GM21367 (cell line): ENCODE results near the gene TEX38.
"Not testable (repeated sequence)": the region's sequence is repeated elsewhere in the genome, so short reads cannot be mapped to it uniquely, and the experiment has no call there.

Experiments
- ATAC-seq: cut with Tn5 transposase; IDR thresholded peaks from one replicate; pipeline ENCODE4 v1.9.1; 2021; ENCODE audit not compliant: unreplicated experiment

The TEX38 gene

DNA sequence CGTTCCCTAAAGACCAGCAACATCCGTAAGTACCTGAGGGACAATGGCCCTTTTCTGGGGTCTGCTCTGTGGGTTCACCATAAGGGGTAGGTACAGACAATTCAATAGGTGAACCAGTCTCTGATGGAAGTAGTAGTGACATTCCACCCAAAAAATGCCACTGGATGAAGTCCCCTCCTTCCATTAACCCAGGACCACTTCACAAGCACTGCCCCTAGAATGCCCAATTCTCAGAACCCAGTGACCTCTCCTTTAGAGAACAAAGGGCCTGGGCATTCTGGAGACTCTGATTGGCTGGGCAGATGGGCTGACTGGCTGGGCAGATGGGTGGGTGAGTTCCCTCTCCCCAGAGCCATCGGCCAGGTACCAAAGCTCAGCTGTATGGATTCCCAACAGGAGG, at the start of gene TEX38:
TEX38 (plus strand) TSS at position 301 of the 400 bp plus-strand sequence; CDS start at position 382, 81 bp downstream.
- ATAC-seq = no peak

DNA sequence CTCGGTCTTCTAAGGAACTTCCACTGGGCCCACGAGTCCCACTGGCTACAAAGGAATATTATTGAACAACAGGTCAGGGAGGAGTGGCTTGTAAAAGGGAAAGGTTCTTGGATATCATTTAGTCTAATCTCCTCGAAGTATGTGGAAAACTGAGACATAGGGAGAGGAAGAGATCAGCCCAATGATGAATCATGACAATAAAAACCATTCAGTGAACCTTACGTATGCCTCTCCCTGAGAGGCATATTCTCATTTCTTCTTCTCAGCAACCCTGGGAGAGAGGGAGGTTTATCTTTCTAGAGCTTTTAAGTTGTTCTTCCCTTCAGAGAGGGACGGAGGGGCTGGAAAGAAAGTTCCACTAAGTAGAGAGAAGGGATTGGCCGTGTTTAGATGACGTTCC, 49.7 kb upstream of the TEX38 start:
- ATAC-seq = no peak

DNA sequence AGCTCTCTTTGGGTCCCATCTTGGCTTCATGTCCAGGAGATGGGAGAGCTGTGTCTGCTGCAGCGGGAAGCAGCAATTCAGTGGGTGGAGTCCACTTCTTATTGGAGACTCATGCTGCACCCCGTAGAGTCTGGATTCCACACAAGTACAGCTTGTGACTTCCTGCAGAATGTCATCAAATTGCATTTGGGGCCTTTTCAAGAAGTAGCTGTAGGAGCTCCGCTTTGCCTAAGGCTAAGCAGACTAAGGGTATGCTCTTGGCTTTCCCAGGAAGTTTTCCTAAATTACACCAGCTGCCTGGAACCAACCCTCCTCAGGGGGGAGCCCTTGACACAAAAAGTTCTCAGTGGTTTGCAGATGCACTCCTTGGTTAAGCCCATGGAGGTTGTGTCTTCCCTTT, 49.3 kb upstream of the TEX38 start:
- ATAC-seq = no peak

DNA sequence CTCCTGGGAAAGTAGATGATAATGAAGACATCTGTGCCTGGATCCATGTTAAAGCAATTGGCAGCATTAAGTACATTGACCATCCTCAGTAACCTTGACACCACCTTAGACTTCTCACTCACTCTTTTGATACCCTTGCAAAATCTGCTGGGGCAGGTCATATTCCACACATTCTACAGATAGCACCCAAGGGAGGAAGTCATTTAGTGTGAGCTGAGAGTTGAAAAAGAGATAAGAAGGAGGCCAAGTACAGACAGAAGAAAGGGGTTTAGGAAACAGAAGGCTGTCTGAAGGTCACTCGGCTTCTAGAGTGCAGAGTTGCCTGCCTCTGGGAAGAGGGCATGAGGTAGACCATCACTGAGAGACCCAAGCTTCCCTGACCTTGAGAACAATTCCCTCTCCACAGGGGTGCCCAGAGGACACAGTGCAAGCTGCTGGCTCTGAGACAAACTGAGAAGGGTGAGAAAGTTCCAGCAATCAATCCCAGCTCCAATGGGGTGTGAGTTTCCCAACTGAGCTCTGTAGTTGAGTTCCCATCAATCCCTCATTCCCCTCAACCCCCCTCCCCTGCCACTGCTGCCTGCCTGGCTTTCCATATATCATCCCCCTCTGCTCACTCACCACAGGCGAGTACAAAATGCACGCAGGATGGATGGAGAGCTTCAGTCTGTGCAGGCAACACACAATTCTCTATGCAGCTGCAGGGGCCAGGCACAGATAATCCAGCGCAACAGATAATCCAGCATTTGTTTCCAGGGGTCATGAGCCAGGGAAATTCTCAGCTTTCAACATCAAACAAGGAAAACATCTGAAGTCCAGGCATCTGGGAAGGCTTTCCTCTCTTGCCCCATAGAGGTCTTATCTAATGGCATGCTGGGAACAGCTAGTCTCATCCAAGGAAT, 47.7 kb upstream of the TEX38 start:
- no peak for ATAC-seq

DNA sequence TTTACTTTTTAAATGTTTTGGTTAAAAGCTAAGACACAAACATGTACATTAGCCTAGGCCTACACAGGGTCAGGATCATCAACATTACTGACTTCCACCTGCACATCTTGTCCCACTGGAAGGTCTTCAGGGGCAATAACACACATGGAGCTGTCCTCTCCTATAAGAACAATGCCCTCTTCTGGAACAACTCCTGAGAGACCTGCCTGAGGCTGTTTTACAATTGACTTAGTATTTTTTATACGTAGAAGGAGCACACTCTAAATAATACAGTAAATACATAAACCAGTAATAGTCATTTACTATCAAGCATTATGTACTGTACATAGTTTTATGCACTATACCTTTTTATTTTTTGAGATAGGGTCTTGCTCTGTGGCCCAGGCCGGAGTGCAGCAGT, 40.9 kb upstream of the TEX38 start:
- no peak for ATAC-seq

DNA sequence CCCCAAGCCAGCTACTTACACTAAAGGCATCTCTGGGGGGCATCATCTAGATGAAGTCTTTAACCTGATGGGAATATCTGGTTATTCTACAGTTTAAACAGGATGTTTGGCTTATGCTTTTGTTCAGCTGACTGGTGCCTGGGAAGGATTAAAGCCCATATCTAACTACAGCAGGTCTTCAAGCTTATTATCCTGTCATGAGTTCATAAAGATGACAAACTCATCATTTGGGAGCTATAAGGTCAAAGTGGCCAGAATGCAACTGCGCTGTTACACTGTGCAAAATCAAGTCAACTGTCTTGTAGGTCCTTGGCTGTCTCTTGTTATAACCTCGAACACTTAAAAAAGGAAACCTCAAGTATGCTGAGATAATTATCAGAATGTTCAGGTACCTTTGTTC, 36.4 kb upstream of the TEX38 start:
- ATAC-seq = no peak

DNA sequence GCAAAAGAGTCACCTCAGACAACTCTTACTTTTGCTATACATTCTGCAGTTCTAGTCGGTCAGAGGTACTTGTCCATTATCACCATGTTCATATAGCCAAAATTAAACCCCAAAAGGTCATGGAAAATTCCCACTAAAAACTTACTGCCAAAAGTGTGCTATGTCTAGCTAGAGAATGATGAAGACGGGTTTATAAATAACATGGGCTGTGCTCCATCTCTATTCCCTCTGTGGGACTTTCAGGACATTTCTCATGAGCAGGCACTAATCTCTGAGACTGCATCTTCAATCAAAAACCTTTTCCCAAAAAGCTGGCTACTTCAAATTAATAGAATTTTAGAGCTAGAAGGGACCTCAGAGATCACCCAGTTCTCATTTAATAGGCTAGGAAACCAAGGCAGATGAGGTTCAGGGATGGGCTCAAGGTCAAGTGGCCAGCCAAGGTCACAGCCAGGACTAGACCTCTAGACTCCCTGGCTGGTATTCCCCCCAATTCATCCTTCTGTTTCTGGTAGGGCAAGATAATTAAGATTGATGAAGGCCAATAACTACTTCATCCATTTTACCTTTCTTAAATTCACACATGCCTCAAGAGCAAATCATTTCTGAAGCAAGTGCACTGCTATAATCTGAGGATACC, 34.1 kb upstream of the TEX38 start:
- ATAC-seq = no peak

DNA sequence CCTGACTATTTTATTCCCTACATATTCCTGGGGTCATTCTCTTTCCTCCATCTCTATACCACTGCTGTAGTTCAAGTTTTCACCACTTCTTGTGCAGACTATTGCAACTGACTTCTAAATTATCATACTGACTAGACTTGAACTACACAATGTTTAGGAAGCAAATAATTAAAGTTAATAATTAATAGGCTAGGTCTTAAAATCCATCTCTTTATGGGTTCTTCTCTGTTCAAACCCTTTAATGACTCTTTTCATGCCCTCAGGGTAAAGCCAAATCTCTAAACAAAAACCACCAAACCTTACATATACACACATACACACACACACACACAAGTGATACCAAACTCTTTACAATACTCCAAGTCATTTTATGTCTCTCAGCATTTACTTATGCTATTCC, 32.7 kb upstream of the TEX38 start:
- no peak for ATAC-seq

DNA sequence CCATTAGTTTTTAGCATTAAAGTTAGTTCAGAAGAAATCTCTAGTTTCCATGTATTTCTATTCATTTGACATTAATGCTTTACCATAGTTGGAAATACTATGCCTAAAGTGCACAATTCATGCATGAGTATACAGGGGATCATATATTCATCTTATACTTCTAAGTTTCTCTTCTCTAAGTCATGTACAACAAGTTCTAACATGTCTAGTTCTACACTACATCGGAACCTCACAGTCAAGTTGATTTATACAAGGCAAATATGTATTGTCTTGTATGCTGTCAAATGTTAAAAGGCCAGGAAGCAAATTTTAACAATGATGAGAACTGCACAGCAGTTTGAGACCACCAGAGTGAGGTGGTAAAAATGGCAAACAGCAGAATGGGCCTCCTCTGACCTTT, 32.1 kb upstream of the TEX38 start:
- ATAC-seq = no peak

DNA sequence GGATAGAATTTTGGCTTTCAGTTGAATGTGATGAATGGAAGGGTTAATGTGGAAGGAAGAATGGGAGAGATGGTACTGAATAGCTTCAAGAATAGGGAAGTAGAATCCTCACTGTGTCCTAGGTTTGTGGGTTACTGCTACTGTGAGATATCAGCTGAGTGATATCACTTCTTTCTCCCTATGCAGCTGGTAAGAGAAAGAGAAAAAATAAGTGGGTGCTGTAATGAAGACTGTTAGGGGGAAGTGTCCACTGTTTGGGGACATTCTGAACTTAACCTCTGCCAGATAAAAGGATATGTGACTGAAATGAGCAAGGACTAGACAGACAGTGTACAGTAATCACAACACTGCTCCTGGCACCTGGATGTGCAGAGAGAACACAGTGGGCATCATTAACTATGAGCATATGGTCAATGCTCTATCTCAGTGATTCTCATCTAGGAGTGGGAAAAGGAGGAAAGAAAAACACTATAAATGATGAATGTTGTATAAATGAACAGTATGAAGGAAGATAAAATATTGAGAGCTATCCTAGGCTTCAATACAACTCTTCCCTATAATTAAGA, 29.5 kb upstream of the TEX38 start:
- no peak for ATAC-seq

DNA sequence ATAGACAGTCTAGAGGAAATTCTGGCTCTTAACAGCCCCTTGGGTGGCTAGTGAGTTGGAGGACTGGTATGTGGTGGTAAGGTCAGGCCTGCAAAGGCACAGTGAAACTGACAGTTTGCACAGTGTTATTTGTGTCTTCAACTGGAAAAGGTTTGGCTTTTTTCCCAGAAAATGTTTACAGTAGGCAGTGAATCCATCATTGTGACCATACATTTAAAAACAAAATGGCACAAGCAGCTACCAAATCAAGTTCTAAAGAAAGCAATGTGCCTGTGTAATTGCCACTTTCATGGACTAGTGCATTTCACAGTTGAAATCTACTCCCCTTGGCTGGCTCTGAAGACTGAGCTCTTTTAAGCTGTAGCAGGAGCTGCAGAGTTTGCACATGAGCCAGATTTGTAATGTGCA, 28.3 kb upstream of the TEX38 start:
- ATAC-seq = no peak

DNA sequence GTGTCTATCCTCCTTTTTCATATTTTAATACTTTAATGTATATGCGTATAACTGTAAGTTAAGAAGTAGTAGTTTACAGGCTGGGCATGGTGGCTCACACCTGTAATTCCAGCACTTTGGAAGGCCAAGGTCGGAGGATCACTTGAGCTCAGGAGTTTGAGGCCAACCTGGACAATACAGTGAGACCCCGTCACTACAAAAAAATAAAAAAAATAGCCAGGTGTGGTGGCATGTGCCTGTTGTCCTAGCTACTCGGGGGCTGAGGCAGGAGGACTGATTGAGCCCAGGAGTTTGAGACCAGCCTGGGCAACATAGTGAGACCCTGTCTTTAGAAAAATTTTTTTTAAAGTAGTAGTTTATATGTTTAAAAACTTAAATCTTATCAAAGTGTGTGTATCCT, 25.8 kb upstream of the TEX38 start:
- ATAC-seq = no peak

DNA sequence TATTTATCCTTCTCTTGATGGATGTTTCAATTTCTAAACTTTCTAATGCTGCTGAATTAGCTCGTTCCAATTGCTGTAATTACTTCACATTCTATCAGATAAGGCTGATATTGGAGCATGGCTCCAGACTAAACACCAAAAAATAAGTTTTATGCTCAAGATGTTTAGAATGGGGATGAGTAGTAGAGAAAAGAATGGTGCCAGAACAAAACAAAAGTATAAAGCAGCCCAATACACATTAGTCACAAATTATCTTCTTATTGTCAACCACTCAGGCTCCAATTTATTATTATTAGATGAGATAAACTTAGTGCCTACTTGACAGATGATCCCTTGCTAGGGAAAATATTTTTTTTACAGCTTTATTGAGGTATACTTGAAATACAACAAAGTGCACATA, 25.3 kb upstream of the TEX38 start:
- ATAC-seq = no peak

DNA sequence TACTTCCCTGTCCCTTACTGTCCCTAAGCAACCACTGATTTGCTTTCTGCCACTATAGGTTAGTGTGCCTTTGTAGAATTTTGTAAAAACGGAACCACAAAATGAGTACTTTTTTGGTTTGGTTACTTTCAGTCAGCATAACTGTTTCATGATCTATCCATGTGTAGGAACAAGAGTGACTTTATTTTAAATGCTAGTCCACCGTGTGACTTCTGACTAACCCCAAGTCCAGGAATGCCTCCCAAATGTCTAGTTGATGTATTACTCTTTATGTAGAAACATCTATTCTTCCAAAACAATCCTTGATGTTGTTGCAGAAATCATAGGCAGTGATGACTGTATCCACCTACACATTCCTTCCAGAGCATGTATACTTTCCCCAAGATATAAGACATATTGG, 24.8 kb upstream of the TEX38 start:
- ATAC-seq = no peak

DNA sequence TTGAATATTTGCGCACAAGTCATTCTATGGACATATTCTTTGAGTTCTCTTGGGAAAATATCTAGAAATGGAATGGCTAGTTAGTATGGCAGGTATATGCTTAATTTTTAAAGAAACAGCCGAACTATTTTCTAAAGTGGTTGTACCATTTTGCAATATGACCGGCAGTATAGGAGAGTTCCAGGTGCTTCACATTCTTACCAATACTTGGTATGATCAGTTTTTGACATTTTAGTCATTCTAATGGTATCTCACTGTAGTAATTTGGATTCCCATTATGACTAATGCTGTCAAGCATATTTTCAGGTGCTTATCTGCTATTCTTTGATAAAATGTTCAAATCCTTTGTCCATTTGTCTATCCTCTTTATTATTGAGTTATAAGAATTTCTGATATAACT, 24.0 kb upstream of the TEX38 start:
- ATAC-seq = no peak

DNA sequence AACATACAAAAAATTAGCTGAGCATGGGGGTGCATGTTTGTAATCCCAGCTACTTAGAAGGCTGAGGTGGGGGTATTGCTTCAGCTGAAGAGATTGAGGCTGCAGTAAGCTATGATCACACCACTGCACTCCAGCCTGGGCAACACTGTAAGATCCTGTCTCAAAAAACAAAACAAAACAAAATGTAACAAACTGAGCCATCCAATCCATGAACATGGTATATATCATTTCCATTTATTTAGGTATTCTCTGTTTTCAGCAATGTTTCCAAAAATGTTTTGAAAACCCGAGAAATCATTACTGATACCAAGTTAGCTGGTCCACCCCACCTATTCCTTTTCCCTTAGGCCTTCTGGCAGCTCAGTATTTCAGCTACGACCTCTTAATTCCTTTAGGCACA, 21.9 kb upstream of the TEX38 start:
- no peak for ATAC-seq

DNA sequence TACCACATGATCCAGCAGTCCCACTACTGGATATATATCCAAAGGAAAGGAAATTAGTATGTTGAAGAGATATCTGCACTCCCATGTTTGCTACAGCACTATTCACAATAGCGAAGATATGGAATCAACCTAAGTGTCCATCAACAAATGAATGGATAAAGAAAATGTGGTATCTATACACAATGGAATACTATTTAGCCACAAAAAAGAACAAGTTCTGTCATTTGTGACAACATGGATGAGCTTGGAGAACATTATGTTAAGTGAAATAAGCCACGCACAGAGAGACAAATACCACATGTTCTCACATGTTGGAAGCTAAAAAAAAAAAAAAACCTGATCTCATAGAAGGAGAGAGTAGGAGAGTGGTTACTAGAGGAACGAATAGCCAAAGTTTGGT, 21.2 kb upstream of the TEX38 start:
- ATAC-seq = no peak

DNA sequence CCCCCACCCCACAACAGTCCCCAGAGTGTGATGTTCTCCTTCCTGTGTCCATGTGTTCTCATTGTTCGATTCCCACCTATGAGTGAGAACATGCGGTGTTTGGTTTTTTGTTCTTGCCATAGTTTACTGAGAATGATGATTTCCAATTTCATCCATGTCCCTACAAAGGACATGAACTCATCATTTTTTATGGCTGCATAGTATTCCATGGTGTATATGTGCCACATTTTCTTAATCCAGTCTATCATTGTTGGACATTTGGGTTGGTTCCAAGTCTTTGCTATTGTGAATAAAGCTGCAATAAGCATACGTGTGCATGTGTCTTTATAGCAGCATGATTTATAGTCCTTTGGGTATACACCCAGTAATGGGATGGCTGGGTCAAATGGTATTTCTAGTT, 20.5 kb upstream of the TEX38 start:
- ATAC-seq = not testable (repeated sequence)

DNA sequence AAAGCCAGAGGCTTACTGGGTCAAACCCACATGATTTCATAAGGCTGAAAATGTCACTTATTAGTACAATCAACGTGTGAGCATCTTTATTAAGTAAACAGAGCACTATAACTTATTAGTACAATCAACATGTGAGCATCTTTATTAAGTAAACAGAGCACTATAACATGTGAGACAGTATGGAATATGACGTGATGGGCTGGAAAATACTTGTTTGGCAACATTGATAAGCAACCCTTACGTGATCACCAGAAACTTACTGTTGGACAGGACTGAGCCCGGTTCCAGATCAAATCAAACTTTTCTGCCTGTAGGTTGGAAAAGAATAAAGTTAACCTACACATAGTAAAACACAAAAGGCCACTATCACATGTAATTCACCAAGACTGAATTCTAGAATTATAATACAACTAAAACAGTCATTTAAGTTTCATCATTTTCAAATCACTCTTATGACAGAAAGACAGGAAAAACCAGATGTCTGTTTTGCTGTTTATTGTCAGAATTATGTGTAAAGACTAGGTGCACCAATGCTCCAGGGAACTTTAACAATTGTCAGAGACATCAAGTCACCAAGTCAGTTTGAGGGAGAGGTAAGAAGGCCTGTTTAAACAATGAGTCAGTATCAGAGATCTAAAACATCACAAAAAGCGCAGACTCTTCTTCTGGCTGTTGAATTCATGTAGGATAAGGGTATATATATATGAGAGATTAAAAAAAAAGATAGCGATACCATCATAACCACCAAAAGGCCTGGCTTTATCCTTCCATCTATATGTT, 19.1 kb upstream of the TEX38 start:
- ATAC-seq = no peak

DNA sequence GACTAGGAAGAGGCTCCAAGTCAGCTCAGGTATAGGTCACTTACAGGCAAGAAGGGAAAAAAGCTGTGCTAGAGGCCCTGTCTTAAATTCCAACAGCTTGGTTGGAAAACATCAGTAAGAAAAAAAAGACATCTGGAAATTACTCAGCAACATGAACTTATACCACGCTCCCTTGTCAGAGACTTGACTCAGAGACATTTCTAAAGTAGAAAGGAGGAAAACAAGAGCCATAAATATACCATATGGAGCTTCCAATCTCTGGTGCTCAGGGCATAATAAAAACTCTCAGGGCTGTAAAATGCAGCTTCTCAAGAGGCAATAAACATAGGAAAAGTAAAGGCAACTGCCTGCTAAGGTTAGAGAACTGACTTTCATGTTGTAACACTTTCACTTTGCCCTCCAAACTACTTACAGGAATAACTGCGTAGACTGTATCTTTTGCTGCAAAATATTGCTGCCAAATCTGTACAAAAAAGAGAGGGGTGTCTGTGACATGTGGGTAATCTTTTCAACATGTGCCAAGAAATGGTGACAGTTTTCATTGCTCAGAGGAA, 18.2 kb upstream of the TEX38 start:
- no peak for ATAC-seq

DNA sequence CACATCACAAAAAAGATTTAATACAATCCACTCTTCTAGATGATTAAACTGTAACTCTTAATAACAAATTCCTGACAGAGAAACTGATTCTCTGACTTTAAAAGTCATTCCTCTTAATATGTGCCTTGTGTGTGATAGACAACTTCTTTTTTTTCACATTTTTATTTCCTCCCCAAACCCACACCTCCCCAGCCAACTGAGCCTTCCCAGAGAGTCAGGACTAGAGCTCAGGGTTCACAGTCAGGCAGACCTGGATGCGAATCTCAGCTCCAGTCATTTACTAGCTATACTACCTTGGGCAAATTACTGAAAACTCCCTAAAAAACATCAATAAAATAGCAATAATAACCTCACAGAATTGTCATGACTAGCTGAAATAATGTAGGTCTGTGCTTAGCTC, 17.6 kb upstream of the TEX38 start:
- no peak for ATAC-seq
